IPS DF 19.7 (cell line): ENCODE results near the gene FBLN1.
"Not testable (repeated sequence)": the region's sequence is repeated elsewhere in the genome, so short reads cannot be mapped to it uniquely, and the experiment has no call there.

Experiments
- DNase-seq: peaks from one replicate; pipeline ENCODE4 v3.0.0-alpha.2; 2013; ENCODE audit warnings: low read depth, low spot score

Gene FBLN1

GRCh38 chr22:45475851-45476514 lies 26.7 kb upstream of the FBLN1 start:
- no peak for DNase-seq

- no peak for DNase-seq
Observed at GRCh38 chr22:45476814-45477213, 25.9 kb upstream of the FBLN1 start.

GRCh38 chr22:45477366-45478107 lies 25.1 kb upstream of the FBLN1 start:
- DNase-seq = no peak

- DNase-seq = no peak
Observed at GRCh38 chr22:45478108-45478771, 24.4 kb upstream of the FBLN1 start.

- DNase-seq = no peak
Observed at GRCh38 chr22:45480717-45481116, 22.0 kb upstream of the FBLN1 start.

- DNase-seq = no peak
Observed at GRCh38 chr22:45481661-45482060, 21.0 kb upstream of the FBLN1 start.

- DNase-seq = no peak
Observed at GRCh38 chr22:45482169-45482568, 20.5 kb upstream of the FBLN1 start.

- DNase-seq = no peak
Observed at GRCh38 chr22:45483319-45483718, 19.4 kb upstream of the FBLN1 start.

GRCh38 chr22:45483918-45484499 lies 18.7 kb upstream of the FBLN1 start:
- no peak for DNase-seq

GRCh38 chr22:45484742-45485141 lies 17.9 kb upstream of the FBLN1 start:
- DNase-seq = no peak

GRCh38 chr22:45485261-45485660 lies 17.4 kb upstream of the FBLN1 start:
- DNase-seq = no peak

GRCh38 chr22:45488764-45489370 lies 13.8 kb upstream of the FBLN1 start:
- DNase-seq = no peak

GRCh38 chr22:45490836-45491235 lies 11.8 kb upstream of the FBLN1 start:
- DNase-seq = no peak

- DNase-seq = no peak
Observed at GRCh38 chr22:45491841-45492240, 10.8 kb upstream of the FBLN1 start.

GRCh38 chr22:45493286-45493771 lies 9.4 kb upstream of the FBLN1 start:
- no peak for DNase-seq

GRCh38 chr22:45494306-45494705 lies 8.4 kb upstream of the FBLN1 start:
- not testable (repeated sequence) for DNase-seq

GRCh38 chr22:45495616-45496015 lies 7.1 kb upstream of the FBLN1 start:
- not testable (repeated sequence) for DNase-seq

- no peak for DNase-seq
Observed at GRCh38 chr22:45496451-45496941, 6.2 kb upstream of the FBLN1 start.

- DNase-seq = no peak
Observed at GRCh38 chr22:45497351-45498145, 5.1 kb upstream of the FBLN1 start.

GRCh38 chr22:45499746-45500145 lies 2.9 kb upstream of the FBLN1 start:
- no peak for DNase-seq
